A549 (cell line): ENCODE results near the gene ANKRD11. TPM values are rescaled to one million over a fixed set of nuclear protein-coding genes. Genes with fewer than 3 reads are reported as not detected.
A peak's percentile ranks its signal among the peaks of the same experiment; 100 is the strongest.

Experiments used
- BHLHE40 ChIP-seq: IDR thresholded peaks from 2 replicates; pipeline ENCODE4 v1.6.1; 2012; ENCODE audit warnings: low read depth, low read length, inconsistent platforms
- CEBPB ChIP-seq, 2 experiments: fragments of >200 bp in 1 of 2; sonication (Bioruptor Twin) in 1 of 2; formaldehyde crosslinking in 1 of 2; IDR thresholded peaks; 2 replicates each; pipeline ENCODE4 v1.6.1; 2012 to 2016
- CHD4 ChIP-seq: fragments of 200-600 bp; sonication (generic); IDR thresholded peaks from 2 replicates; pipeline ENCODE4 v1.6.1; 2016; ENCODE audit warnings: antibody characterized with exemption, mild to moderate bottlenecking, borderline replicate concordance
- E2F6 ChIP-seq: IDR thresholded peaks from 2 replicates; pipeline ENCODE4 v1.6.1; 2012; ENCODE audit warnings: low read depth, borderline replicate concordance
- ELK1 ChIP-seq: fragments of 150-350 bp; IDR thresholded peaks from 2 replicates; pipeline ENCODE4 v1.6.1; 2014; ENCODE audit warnings: low read depth, mild to moderate bottlenecking, low read length
- FOSB ChIP-seq: fragments of 250-450 bp; sonication (Bioruptor Pico); IDR thresholded peaks from 2 replicates; pipeline ENCODE4 v1.5.0; 2020; ENCODE audit warnings: mild to moderate bottlenecking, moderate library complexity
- FOSL2 ChIP-seq, 2 experiments: fragments of 450-650 bp in 1 of 2; fragments of >200 bp in 1 of 2; sonication (Bioruptor Twin) in 1 of 2; formaldehyde crosslinking; IDR thresholded peaks; 2 replicates each; pipeline versions ENCODE4 v1.5.0 to v1.6.1; 2016 to 2020; ENCODE audit warnings: mild to moderate bottlenecking in 1 of 2, moderate library complexity in 1 of 2
- GATA3 ChIP-seq: IDR thresholded peaks from 2 replicates; pipeline ENCODE4 v1.6.1; 2012; ENCODE audit warnings: borderline replicate concordance
- HEYL ChIP-seq: fragments of 250-450 bp; sonication (Bioruptor Pico); IDR thresholded peaks from 2 replicates; pipeline ENCODE4 v1.8.0; 2021; ENCODE audit warnings: mild to moderate bottlenecking, moderate library complexity
- HOXB13 ChIP-seq: fragments of 250-450 bp; sonication (Bioruptor Pico); IDR thresholded peaks from 2 replicates; pipeline ENCODE4 v1.5.0; 2020; ENCODE audit warnings: low read depth, mild to moderate bottlenecking, moderate library complexity
- JUNB ChIP-seq: fragments of >200 bp; sonication (Bioruptor Twin); formaldehyde crosslinking; IDR thresholded peaks from 2 replicates; pipeline ENCODE4 v1.6.1; 2016
- MAFK ChIP-seq: fragments of 450-650 bp; IDR thresholded peaks from 2 replicates; pipeline ENCODE4 v1.6.1; 2014; ENCODE audit not compliant: partially characterized antibody
- POLR2AphosphoS2 ChIP-seq: conservative IDR thresholded peaks from 2 replicates; pipeline ENCODE4 v1.6.1; 2012; ENCODE audit warnings: low read length, improper control_type of control experiment, inconsistent platforms
- SMC3 ChIP-seq: fragments of >200 bp; sonication (Bioruptor Twin); formaldehyde crosslinking; IDR thresholded peaks from 3 replicates; pipeline ENCODE4 v1.6.1; 2018; ENCODE audit warnings: inconsistent platforms
- ZFP36 ChIP-seq: fragments of 450-650 bp; IDR thresholded peaks from 2 replicates; pipeline ENCODE4 v1.6.1; 2014; ENCODE audit warnings: borderline replicate concordance; ENCODE audit not compliant: partially characterized antibody
- ZNF302 ChIP-seq: fragments of 250-450 bp; sonication (Bioruptor Pico); IDR thresholded peaks from 2 replicates; pipeline ENCODE4 v1.9.0; 2021; ENCODE audit warnings: inconsistent platforms, mild to moderate bottlenecking, moderate library complexity
- polyA plus RNA-seq, 4 experiments: library from polyadenylated mRNA; depleted of rRNA in 3 of 4; stranded (reverse); fragments of >200 nt; fragmentation: RNase III in 1 of 4; extraction: RNeasy Plus Mini Kit Qiagen cat#74134 plus additional on column Dnase treatment in 1 of 4; gene quantifications; 2 replicates in 3 of 4; 3 replicates in 1 of 4; pipeline ENCODE4 v1.2.3, GENCODE V29; 2011 to 2017
- TF ChIP-seq, protein P1 (sequence below): fragments of 250-450 bp; sonication (Bioruptor Pico); IDR thresholded peaks from 2 replicates; pipeline ENCODE4 v1.5.0; 2021; ENCODE audit warnings: mild to moderate bottlenecking, moderate library complexity, borderline replicate concordance
- TF ChIP-seq, protein P2 (sequence below): fragments of 200-600 bp; sonication (generic); IDR thresholded peaks from 2 replicates; pipeline ENCODE4 v1.6.1; 2016; ENCODE audit warnings: antibody characterized with exemption, mild to moderate bottlenecking, moderate library complexity
- TF ChIP-seq, protein P3 (sequence below): fragments of 250-450 bp; sonication (Bioruptor Pico); IDR thresholded peaks from 2 replicates; pipeline ENCODE4 v1.5.0; 2020; ENCODE audit warnings: low read depth, mild to moderate bottlenecking, moderate library complexity

Gene ANKRD11
- polyA plus RNA-seq, 2 of the 4 experiments (the other 2 are of a cell fraction) = 53.6 to 54.9 TPM

DNA sequence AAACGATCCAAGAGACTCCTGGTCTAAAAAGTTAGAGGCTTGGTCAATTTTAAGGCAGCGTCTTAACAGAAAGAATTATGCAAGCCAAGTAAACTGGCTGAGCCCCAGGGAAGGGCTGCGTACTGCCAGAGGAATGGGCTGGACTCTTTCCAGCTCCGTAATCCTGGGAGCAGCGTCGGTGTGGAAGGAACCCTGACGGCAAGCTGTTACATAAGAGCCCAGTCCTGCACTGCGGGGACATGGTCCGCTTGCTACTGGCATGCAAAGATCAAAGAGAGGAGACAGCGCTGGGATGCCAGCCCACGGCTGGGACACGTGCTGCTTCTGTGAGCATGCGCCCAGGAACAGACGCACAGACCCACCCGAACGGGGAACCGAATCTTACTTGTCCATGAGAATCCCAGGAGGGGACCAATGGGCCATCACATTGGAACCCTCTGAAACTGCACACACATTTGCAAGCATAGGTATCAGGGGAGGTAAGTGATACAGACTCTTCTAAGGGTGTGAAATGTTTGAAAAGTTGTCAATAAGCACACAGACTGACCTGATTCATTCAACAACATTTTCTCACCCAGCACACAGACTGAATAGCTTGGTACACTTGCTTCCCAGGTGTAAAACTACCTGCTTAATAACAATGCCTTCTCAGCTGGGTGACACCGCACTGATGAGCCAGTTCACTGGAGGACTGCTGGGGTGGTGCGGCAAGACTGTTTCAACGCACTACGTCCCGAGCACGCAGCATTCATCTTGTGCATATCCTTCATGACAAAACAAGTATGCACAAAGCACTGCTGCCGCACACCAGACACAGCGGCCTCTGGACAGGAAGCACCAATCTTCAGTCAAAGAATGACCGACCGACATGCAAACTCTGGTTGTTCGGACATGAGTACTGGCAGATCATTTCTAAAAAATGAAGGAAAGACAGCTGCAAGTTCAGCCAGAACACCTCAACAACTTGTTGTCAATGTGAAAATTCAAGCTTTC is 94.9 kb downstream of the ANKRD11 start (continued):
- TF ChIP-seq POLR2AphosphoS2 (no peak), MAFK (no peak), HOXB13 (CRISPR knock-in tag) (no peak), HEYL (CRISPR knock-in tag) (no peak), FOSL2 (IDR thresholded peaks at IDR 0.05) (no peak), FOSL2 (CRISPR knock-in tag; IDR thresholded peaks at IDR 0.05) (no peak), GATA3 (peak; percentile 21), FOSB (CRISPR knock-in tag) (no peak), JUNB (no peak), BHLHE40 (peak; percentile 80), CEBPB (IDR thresholded peaks at IDR 0.05) (peak; percentile 63 to 83), ZNF302 (CRISPR knock-in tag) (no peak), ELK1 (no peak), CHD4 (no peak), E2F6 (no peak), ZFP36 (no peak), SMC3 (0 out of 3 replicates have a peak, but pooled peaks have one; percentile 24)
- TF ChIP-seq, protein P1, sequence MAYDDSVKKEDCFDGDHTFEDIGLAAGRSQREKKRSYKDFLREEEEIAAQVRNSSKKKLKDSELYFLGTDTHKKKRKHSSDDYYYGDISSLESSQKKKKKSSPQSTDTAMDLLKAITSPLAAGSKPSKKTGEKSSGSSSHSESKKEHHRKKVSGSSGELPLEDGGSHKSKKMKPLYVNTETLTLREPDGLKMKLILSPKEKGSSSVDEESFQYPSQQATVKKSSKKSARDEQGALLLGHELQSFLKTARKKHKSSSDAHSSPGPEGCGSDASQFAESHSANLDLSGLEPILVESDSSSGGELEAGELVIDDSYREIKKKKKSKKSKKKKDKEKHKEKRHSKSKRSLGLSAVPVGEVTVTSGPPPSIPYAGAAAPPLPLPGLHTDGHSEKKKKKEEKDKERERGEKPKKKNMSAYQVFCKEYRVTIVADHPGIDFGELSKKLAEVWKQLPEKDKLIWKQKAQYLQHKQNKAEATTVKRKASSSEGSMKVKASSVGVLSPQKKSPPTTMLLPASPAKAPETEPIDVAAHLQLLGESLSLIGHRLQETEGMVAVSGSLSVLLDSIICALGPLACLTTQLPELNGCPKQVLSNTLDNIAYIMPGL (CRISPR knock-in tag) = no peak
- TF ChIP-seq, protein P2, sequence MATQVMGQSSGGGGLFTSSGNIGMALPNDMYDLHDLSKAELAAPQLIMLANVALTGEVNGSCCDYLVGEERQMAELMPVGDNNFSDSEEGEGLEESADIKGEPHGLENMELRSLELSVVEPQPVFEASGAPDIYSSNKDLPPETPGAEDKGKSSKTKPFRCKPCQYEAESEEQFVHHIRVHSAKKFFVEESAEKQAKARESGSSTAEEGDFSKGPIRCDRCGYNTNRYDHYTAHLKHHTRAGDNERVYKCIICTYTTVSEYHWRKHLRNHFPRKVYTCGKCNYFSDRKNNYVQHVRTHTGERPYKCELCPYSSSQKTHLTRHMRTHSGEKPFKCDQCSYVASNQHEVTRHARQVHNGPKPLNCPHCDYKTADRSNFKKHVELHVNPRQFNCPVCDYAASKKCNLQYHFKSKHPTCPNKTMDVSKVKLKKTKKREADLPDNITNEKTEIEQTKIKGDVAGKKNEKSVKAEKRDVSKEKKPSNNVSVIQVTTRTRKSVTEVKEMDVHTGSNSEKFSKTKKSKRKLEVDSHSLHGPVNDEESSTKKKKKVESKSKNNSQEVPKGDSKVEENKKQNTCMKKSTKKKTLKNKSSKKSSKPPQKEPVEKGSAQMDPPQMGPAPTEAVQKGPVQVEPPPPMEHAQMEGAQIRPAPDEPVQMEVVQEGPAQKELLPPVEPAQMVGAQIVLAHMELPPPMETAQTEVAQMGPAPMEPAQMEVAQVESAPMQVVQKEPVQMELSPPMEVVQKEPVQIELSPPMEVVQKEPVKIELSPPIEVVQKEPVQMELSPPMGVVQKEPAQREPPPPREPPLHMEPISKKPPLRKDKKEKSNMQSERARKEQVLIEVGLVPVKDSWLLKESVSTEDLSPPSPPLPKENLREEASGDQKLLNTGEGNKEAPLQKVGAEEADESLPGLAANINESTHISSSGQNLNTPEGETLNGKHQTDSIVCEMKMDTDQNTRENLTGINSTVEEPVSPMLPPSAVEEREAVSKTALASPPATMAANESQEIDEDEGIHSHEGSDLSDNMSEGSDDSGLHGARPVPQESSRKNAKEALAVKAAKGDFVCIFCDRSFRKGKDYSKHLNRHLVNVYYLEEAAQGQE = no peak
- TF ChIP-seq, protein P3, sequence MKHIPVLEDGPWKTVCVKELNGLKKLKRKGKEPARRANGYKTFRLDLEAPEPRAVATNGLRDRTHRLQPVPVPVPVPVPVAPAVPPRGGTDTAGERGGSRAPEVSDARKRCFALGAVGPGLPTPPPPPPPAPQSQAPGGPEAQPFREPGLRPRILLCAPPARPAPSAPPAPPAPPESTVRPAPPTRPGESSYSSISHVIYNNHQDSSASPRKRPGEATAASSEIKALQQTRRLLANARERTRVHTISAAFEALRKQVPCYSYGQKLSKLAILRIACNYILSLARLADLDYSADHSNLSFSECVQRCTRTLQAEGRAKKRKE (CRISPR knock-in tag) = no peak
- TF ChIP-seq, all 56 proteins: peak for 9
